Measurements from ENCODE around the gene FIG4.
"Not testable (repeated sequence)": the region's sequence is repeated elsewhere in the genome, so short reads cannot be mapped to it uniquely, and the experiment has no call there.

The FIG4 gene

GRCh38 chr6:109865968-109866367 is 174.9 kb downstream of the FIG4 start:
- DNase-seq, result no peak

- DNase-seq, result peak; percentile 17
Measured at GRCh38 chr6:109867009-109867969, 176.2 kb downstream of the FIG4 start.

- no peak for DNase-seq
Measured at GRCh38 chr6:109867970-109868358, 176.9 kb downstream of the FIG4 start.

- DNase-seq, result not testable (repeated sequence)
Measured at GRCh38 chr6:109869398-109870088, 178.4 kb downstream of the FIG4 start.

GRCh38 chr6:109870089-109870410 is 179.0 kb downstream of the FIG4 start:
- DNase-seq, result no peak

- no peak for DNase-seq
Measured at GRCh38 chr6:109872549-109872948, 181.5 kb downstream of the FIG4 start.

- no peak for DNase-seq
Measured at GRCh38 chr6:109872968-109873545, 182.0 kb downstream of the FIG4 start.

GRCh38 chr6:109874086-109874485 is 183.0 kb downstream of the FIG4 start:
- DNase-seq, result no peak

- no peak for DNase-seq
Measured at GRCh38 chr6:109874621-109875020, 183.5 kb downstream of the FIG4 start.

Data from NCI-H1092 treated with DMSO at 0.1 percent for 48 hours (cell line).